ENCODE measurements around the gene CNTN5. TPM values are rescaled to one million over a fixed set of nuclear protein-coding genes. Genes with fewer than 3 reads are reported as not detected.

The CNTN5 gene
- total RNA-seq, 6 donors from 2014 or later, result 0.13 to 1.0 (median 0.57) TPM; not detected in 2

GRCh38 chr11:99634581-99634980, 613.8 kb downstream of the CNTN5 start:
- no peaks in the 10 kb centered on the region for H3K4me1 ChIP-seq
- H3K36me3 ChIP-seq, result no peaks in the 10 kb centered on the region
- TF ChIP-seq EP300 (IDR thresholded peaks at IDR 0.05) (no peak), CTCF (IDR thresholded peaks at IDR 0.05) (no peak), POLR2AphosphoS5 (IDR thresholded peaks at IDR 0.05) (no peak), POLR2A (IDR thresholded peaks at IDR 0.05) (no peak)
- H3K27me3 ChIP-seq, result no peaks in the 10 kb centered on the region
- H3K4me3 ChIP-seq, result no peak overlapping the region
- no peak for DNase-seq
- no peaks in the 10 kb centered on the region for H3K9me3 ChIP-seq
- H3K27ac ChIP-seq, result no peak overlapping the region
- ATAC-seq (ENCODE audit: low FRiP score in 2 of 2), result no peak
- WGBS, 2 donors, result 65 to 88% methylated on average over 4 of the region's 4 CpGs

GRCh38 chr11:99638073-99638553, 617.4 kb downstream of the CNTN5 start:
- Histone ChIP-seq H3K27me3 (no peaks in the 10 kb centered on the region), H3K4me1 (no peaks in the 10 kb centered on the region), H3K4me3 (no peak overlapping the region), H3K9me3 (no peaks in the 10 kb centered on the region), H3K27ac (no peak overlapping the region), H3K36me3 (no peaks in the 10 kb centered on the region)
- WGBS, 2 donors, result 70 to 88% methylated on average over 5 of the region's 5 CpGs
- TF ChIP-seq POLR2AphosphoS5 (IDR thresholded peaks at IDR 0.05) (no peak), EP300 (IDR thresholded peaks at IDR 0.05) (no peak), CTCF (IDR thresholded peaks at IDR 0.05) (no peak), POLR2A (IDR thresholded peaks at IDR 0.05) (no peak)
- ATAC-seq (ENCODE audit: low FRiP score in 2 of 2) (no peak), DNase-seq (no peak)

GRCh38 chr11:99640671-99641070, 619.9 kb downstream of the CNTN5 start:
- Histone ChIP-seq H3K36me3 (no peaks in the 10 kb centered on the region), H3K9me3 (no peaks in the 10 kb centered on the region), H3K27me3 (no peaks in the 10 kb centered on the region), H3K4me3 (no peak overlapping the region), H3K4me1 (no peaks in the 10 kb centered on the region), H3K27ac (no peak overlapping the region)
- TF ChIP-seq POLR2A (IDR thresholded peaks at IDR 0.05) (no peak), EP300 (IDR thresholded peaks at IDR 0.05) (no peak), CTCF (IDR thresholded peaks at IDR 0.05) (no peak), POLR2AphosphoS5 (IDR thresholded peaks at IDR 0.05) (no peak)
- ATAC-seq (ENCODE audit: low FRiP score in 2 of 2), result no peak
- no peak for DNase-seq

GRCh38 chr11:99645934-99646333, 625.2 kb downstream of the CNTN5 start:
- ATAC-seq (ENCODE audit: low FRiP score in 2 of 2), result no peak
- 62 to 89% methylated on average over 2 of the region's 2 CpGs for WGBS, 2 donors
- H3K36me3 ChIP-seq, result no peaks in the 10 kb centered on the region
- DNase-seq, result no peak
- H3K27ac ChIP-seq, result no peak overlapping the region
- H3K4me1 ChIP-seq, result no peaks in the 10 kb centered on the region
- H3K9me3 ChIP-seq, result no peaks in the 10 kb centered on the region
- TF ChIP-seq CTCF (IDR thresholded peaks at IDR 0.05), result no peak
- TF ChIP-seq POLR2AphosphoS5 (IDR thresholded peaks at IDR 0.05), result no peak
- no peak for TF ChIP-seq EP300 (IDR thresholded peaks at IDR 0.05)
- TF ChIP-seq POLR2A (IDR thresholded peaks at IDR 0.05), result no peak
- no peaks in the 10 kb centered on the region for H3K27me3 ChIP-seq
- H3K4me3 ChIP-seq, result no peak overlapping the region

GRCh38 chr11:99670067-99670676, 649.4 kb downstream of the CNTN5 start:
- DNase-seq (no peak), ATAC-seq (ENCODE audit: low FRiP score in 2 of 2) (no peak)
- Histone ChIP-seq H3K4me1 (no peaks in the 10 kb centered on the region), H3K36me3 (no peaks in the 10 kb centered on the region), H3K4me3 (no peak overlapping the region), H3K27ac (no peak overlapping the region), H3K27me3 (no peaks in the 10 kb centered on the region), H3K9me3 (no peaks in the 10 kb centered on the region)
- 28 to 54% methylated on average over 2 of the region's 2 CpGs for WGBS, 2 donors
- no peak for TF ChIP-seq CTCF (IDR thresholded peaks at IDR 0.05)
- no peak for TF ChIP-seq POLR2AphosphoS5 (IDR thresholded peaks at IDR 0.05)
- no peak for TF ChIP-seq POLR2A (IDR thresholded peaks at IDR 0.05)
- no peak for TF ChIP-seq EP300 (IDR thresholded peaks at IDR 0.05)

All from upper lobe of left lung (tissue), 6 donors.